SK-N-MC (cell line): Measurements from ENCODE around the gene SPNS3.

Source experiments
- DNase-seq: peaks from one replicate; pipeline ENCODE4 v3.0.0-alpha.2; 2011; ENCODE audit warnings: low read depth, low spot score
- H3K27ac ChIP-seq: fragments of 200-600 bp; sonication (generic); 2 replicates; pipeline ENCODE4 v1.5.1; 2016; ENCODE audit warnings: mixed run types
- H3K36me3 ChIP-seq: fragments of 200-600 bp; sonication (generic); 2 replicates; pipeline ENCODE4 v1.6.1; 2017; ENCODE audit warnings: antibody characterized with exemption, low read length, mixed read lengths; ENCODE audit not compliant: insufficient read depth
- H3K4me3 ChIP-seq: fragments of 200-600 bp; sonication (generic); 2 replicates; pipeline ENCODE4 v1.5.1; 2016
- H3K9ac ChIP-seq: fragments of 200-600 bp; sonication (generic); 2 replicates; pipeline ENCODE4 v1.8.0; 2017; ENCODE audit warnings: mixed run types, mixed read lengths; ENCODE audit not compliant: insufficient read length
- H3K9me3 ChIP-seq: fragments of 200-600 bp; sonication (generic); 2 replicates; pipeline ENCODE4 v1.6.1; 2017; ENCODE audit warnings: low read depth, mild to moderate bottlenecking, antibody characterized with exemption, low read length, moderate library complexity, mixed read lengths
- EZH2 ChIP-seq: fragments of 200-600 bp; sonication (generic); IDR thresholded peaks from one replicate; pipeline ENCODE4 v1.6.1; 2017; ENCODE audit warnings: antibody characterized with exemption
- FOXP2 ChIP-seq: optimal IDR thresholded peaks from 2 replicates; pipeline ENCODE3; 2011; ENCODE audit warnings: mild to moderate bottlenecking, moderate library complexity; ENCODE audit not compliant: insufficient read depth; ENCODE audit errors: extremely low read length, control extremely low read depth
- POLR2AphosphoS5 ChIP-seq: IDR thresholded peaks from 2 replicates; pipeline ENCODE4 v1.6.1; 2012; ENCODE audit warnings: mild to moderate bottlenecking, low read depth, low read length, borderline replicate concordance

Gene SPNS3

GRCh38 chr17:4405699-4406098 lies 28.0 kb upstream of the SPNS3 start:
- TF ChIP-seq FOXP2 (no peak), EZH2 (no peak), POLR2AphosphoS5 (no peak)
- Histone ChIP-seq H3K4me3 (no peak overlapping the region), H3K9me3 (no peaks in the 10 kb centered on the region), H3K27ac (no peak overlapping the region), H3K9ac (no peak overlapping the region), H3K36me3 (no peaks in the 10 kb centered on the region)
- no peak for DNase-seq

DNA sequence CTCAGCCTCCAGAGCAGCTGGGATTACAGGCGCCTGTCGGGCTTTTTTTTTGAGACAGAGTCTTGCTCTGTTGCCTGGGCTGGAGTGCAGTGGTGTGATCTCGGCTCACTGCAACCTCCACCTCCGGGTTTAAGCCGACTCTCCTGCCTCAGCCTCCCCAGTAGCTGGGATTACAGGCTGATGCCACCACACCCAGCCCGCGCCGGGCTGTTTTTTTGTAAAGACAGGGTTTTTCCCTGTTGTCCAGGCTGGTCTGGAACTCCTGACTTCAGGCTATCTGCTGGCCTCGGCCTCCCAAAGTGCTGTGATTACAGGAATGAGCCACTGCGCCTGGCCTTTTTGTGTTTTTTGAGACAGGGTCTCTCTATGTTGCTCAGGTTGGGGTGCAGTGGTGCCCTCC lies 27.4 kb upstream of the SPNS3 start:
- Histone ChIP-seq H3K9me3 (no peaks in the 10 kb centered on the region), H3K27ac (no peak overlapping the region), H3K36me3 (no peaks in the 10 kb centered on the region), H3K9ac (no peak overlapping the region), H3K4me3 (no peak overlapping the region)
- DNase-seq: no peak
- TF ChIP-seq POLR2AphosphoS5 (no peak), FOXP2 (no peak), EZH2 (no peak)

DNA sequence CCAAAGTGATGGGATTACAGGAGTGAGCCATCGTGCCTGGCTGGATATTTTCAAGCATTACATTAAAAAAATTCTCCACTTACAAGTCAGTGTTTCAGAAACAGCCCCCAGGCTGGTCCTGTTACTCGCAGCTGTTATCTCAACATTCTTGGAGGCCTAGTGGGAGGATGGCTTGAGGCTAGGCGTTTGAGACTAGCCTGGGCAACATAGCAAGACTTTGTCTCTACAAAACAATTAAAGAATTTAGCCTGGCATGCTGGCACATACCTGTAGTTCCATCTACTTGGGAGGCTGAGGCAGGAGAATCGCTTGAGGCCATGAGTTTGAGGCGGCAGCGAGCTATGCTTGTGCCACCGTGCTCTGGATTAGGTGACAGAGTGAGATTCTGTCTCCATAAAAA lies 26.5 kb upstream of the SPNS3 start:
- H3K36me3 ChIP-seq: no peaks in the 10 kb centered on the region
- no peak overlapping the region for H3K9ac ChIP-seq
- no peak for TF ChIP-seq POLR2AphosphoS5
- no peak for TF ChIP-seq EZH2
- TF ChIP-seq FOXP2: no peak
- H3K9me3 ChIP-seq: no peaks in the 10 kb centered on the region
- DNase-seq: no peak
- no peak overlapping the region for H3K27ac ChIP-seq
- no peak overlapping the region for H3K4me3 ChIP-seq

DNA sequence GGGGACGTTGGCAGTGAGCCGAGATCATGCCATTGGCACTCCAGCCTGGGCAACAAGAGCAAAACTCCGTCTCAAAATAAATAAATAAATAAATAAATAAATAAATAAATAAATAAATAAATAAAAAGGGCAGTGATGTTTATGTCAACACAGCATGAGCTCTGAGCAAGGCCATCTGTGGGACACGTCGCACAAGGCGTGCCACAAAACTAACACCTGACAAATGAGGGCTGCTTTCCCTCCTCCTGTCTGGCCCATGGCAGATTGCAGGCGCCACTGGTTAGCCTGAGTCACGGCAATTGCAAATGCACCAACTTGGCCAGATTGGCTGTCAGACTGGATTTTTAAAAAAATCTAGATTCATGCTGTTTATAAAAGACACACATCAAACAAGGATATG lies 25.9 kb upstream of the SPNS3 start:
- Histone ChIP-seq H3K36me3 (no peaks in the 10 kb centered on the region), H3K9ac (no peak overlapping the region), H3K27ac (no peak overlapping the region), H3K9me3 (no peaks in the 10 kb centered on the region), H3K4me3 (no peak overlapping the region)
- TF ChIP-seq POLR2AphosphoS5 (no peak), EZH2 (no peak), FOXP2 (no peak)
- DNase-seq: no peak

DNA sequence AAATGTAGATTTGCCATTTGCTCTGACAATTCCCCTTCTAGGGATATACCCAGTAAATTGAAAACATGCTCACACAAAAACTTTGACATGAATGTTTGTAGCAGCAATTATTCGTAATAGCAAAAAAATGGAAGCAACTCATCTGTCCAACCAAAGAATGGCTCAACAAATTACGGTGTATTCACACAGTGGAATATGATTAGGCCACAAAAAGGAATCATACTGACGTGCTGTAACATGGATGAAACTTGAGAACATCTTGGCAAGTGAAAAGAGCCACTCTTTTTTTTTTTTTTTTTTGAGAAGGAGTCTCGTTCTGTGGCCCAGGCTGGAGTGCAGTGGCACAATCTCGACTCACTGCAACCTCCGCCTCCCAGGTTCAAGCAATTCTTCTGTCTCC lies 24.1 kb upstream of the SPNS3 start:
- H3K9me3 ChIP-seq: no peaks in the 10 kb centered on the region
- no peak for TF ChIP-seq EZH2
- no peak for TF ChIP-seq FOXP2
- no peak for TF ChIP-seq POLR2AphosphoS5
- H3K9ac ChIP-seq: no peak overlapping the region
- no peak for DNase-seq
- H3K27ac ChIP-seq: no peak overlapping the region
- H3K4me3 ChIP-seq: no peak overlapping the region
- no peaks in the 10 kb centered on the region for H3K36me3 ChIP-seq

- Histone ChIP-seq H3K4me3 (no peak overlapping the region), H3K9me3 (no peaks in the 10 kb centered on the region), H3K36me3 (no peaks in the 10 kb centered on the region), H3K9ac (no peak overlapping the region), H3K27ac (no peak overlapping the region)
- no peak for DNase-seq
- TF ChIP-seq FOXP2: no peak
- TF ChIP-seq EZH2: no peak
- no peak for TF ChIP-seq POLR2AphosphoS5
Observed at GRCh38 chr17:4411201-4411600, 22.5 kb upstream of the SPNS3 start.

DNA sequence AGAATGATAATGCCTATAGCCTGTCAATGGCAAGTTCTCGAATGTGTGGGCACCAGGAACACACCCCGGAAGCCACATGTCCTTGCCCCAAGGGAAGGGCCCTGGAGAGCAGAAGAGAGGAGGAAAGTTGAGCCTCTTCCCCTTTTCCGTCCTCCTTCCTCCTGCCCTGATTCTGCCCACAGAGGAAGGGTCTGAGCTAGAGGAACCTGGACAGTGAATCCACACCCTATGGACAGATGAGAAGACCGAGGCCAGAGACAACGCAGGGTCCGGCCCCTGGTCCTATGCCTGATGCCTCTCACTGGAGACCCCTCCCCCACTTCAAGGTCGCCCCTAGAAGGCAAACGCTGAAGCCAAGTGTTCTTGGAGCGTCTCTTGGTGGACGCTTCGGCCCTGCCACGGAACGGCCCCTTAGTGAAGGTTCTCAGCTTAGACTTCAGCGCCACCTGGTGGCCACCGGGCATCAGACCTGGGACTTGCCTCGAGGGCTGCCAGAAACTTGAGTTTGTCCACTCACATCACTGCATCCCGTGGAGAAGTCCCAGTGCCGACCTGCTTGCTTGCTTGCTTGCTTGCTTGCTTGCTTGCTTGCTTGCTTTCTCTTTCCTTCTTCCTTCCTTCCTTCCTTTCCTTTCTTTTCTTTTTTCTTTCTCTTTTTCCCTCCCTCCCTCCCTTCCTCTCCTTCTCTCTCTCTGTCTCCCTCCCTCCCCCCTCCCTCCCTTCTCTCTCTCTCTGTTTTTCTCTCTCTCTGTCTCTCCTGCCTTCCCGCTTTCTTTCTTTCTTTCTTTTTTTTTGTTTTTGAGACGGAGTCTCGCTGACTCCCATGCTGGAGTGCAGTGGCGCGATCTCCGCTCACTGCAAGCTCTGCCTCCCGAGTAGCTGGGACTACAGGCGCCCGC lies 20.6 kb upstream of the SPNS3 start:
- DNase-seq: peak; percentile 24
- Histone ChIP-seq H3K36me3 (no peaks in the 10 kb centered on the region), H3K4me3 (0 out of 2 replicates have a peak overlapping the region, but pooled peaks have one; percentile 17), H3K27ac (no peak overlapping the region), H3K9me3 (no peaks in the 10 kb centered on the region), H3K9ac (no peak overlapping the region)
- TF ChIP-seq FOXP2: no peak

DNA sequence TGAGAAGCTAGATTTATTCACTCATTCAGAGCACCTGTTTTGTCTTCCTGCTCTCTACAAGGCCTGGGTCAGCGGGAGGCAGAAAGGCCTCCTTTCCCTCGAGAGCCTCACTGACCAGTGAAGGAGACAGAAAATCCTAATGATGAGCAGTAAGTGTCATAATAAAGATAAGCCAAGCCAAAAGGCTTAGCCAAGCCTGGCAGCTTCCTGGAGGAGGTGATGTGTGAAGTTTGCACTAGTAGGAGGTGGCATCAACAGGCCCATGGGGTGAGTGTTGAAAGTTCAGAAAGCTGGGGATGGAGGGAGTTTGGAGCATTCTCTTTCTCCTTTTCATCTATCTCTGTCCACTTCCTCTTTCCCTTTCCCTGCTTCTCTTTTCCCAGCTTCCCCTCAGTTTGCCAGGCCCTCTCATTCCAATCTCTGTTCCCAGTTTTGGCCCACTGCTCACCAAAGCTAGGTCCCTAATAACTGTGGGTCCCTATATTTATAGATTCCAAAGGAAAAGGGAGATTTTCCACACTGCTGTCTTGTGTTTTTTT lies 16.5 kb upstream of the SPNS3 start:
- no peak overlapping the region for H3K4me3 ChIP-seq
- TF ChIP-seq POLR2AphosphoS5 (no peak), FOXP2 (no peak), EZH2 (no peak)
- no peaks in the 10 kb centered on the region for H3K9me3 ChIP-seq
- H3K36me3 ChIP-seq: no peaks in the 10 kb centered on the region
- DNase-seq: no peak
- no peak overlapping the region for H3K9ac ChIP-seq
- H3K27ac ChIP-seq: no peak overlapping the region

- no peak for DNase-seq
- TF ChIP-seq EZH2 (no peak), FOXP2 (no peak), POLR2AphosphoS5 (no peak)
- Histone ChIP-seq H3K9ac (no peak overlapping the region), H3K36me3 (no peaks in the 10 kb centered on the region), H3K9me3 (no peaks in the 10 kb centered on the region), H3K4me3 (no peak overlapping the region), H3K27ac (no peak overlapping the region)
Observed at GRCh38 chr17:4420692-4421131, 13.0 kb upstream of the SPNS3 start.
